NCI-H1694 treated with DMSO at 0.1 percent for 48 hours (cell line): Measurements from ENCODE around the gene IL4I1.

Experiments
- DNase-seq: peaks from one replicate; lab custom pipeline; 2025; lab: John Stamatoyannopoulos, UW

Gene IL4I1

GRCh38 chr19:49894879-49895565, 1.7 kb downstream of the IL4I1 start:
- no peak for DNase-seq

- DNase-seq: no peak
Measured at GRCh38 chr19:49894011-49894664, 2.5 kb downstream of the IL4I1 start.

GRCh38 chr19:49892716-49893115, 4.0 kb downstream of the IL4I1 start:
- no peak for DNase-seq

GRCh38 chr19:49891393-49891792, 5.3 kb downstream of the IL4I1 start:
- DNase-seq: no peak

- no peak for DNase-seq
Measured at GRCh38 chr19:49890349-49891311, 6.1 kb downstream of the IL4I1 start.

- DNase-seq: no peak
Measured at GRCh38 chr19:49889687-49890348, 6.9 kb downstream of the IL4I1 start.

GRCh38 chr19:49889038-49889686, 7.5 kb downstream of the IL4I1 start:
- DNase-seq: no peak

GRCh38 chr19:49888510-49888824, 8.2 kb downstream of the IL4I1 start:
- no peak for DNase-seq

GRCh38 chr19:49887665-49888509, 8.8 kb downstream of the IL4I1 start:
- DNase-seq: no peak

- no peak for DNase-seq
Measured at GRCh38 chr19:49887037-49887664, 9.5 kb downstream of the IL4I1 start.

- no peak for DNase-seq
Measured at GRCh38 chr19:49884760-49885159, 11.9 kb downstream of the IL4I1 start.

- no peak for DNase-seq
Measured at GRCh38 chr19:49884109-49884508, 12.6 kb downstream of the IL4I1 start.

GRCh38 chr19:49883094-49883493, 13.6 kb downstream of the IL4I1 start:
- no peak for DNase-seq

- no peak for DNase-seq
Measured at GRCh38 chr19:49882643-49883042, 14.0 kb downstream of the IL4I1 start.

GRCh38 chr19:49881672-49882394, 14.9 kb downstream of the IL4I1 start:
- DNase-seq: no peak

GRCh38 chr19:49881186-49881585, 15.5 kb downstream of the IL4I1 start:
- DNase-seq: no peak

GRCh38 chr19:49880162-49880869, 16.4 kb downstream of the IL4I1 start:
- no peak for DNase-seq

- DNase-seq: no peak
Measured at GRCh38 chr19:49879243-49879963, 17.3 kb downstream of the IL4I1 start.

GRCh38 chr19:49878744-49879070, 18.0 kb downstream of the IL4I1 start:
- no peak for DNase-seq
